Measurements from ENCODE around the gene FCHO1.

DNA sequence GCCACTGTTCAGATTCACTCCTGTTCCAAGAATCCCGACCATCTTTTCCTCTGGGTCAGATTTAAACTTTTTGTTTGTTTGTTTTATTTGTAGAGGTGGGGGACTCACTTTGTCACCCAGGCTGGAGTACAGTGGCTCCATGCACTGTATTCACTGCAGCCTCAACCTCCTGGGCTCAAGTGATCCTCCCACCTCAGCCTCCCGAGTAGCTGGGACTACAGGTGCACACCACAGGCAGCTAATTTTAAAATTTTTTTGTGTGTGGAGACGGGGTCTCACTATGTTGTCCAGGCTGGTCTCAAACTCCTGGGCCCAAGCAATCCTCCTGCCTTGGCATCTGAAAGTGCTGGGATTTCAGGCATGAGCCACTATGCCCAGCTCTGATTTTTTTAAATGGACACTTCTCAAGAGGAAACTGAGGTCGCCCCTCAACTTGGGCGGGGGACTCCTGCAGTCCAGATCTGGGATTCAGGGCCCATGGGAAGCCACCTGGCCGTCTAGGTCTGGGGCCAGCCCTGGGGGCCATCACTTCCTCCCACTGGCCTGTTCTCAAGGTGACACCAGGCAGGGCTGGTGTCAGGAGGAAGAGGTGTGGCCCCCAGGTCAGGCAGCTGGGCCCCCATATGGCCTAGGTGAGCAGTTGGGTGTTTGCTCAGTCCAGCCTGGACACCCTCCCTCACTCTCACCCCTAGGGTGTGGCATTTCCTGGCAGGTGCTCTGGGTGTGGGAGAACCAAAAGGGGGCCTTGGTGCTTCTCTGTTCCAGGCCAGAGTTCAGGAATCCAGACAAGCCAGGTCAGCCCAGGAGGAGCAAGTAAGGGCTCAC is 44.9 kb downstream of the FCHO1 start:
- TF ChIP-seq, protein P1, sequence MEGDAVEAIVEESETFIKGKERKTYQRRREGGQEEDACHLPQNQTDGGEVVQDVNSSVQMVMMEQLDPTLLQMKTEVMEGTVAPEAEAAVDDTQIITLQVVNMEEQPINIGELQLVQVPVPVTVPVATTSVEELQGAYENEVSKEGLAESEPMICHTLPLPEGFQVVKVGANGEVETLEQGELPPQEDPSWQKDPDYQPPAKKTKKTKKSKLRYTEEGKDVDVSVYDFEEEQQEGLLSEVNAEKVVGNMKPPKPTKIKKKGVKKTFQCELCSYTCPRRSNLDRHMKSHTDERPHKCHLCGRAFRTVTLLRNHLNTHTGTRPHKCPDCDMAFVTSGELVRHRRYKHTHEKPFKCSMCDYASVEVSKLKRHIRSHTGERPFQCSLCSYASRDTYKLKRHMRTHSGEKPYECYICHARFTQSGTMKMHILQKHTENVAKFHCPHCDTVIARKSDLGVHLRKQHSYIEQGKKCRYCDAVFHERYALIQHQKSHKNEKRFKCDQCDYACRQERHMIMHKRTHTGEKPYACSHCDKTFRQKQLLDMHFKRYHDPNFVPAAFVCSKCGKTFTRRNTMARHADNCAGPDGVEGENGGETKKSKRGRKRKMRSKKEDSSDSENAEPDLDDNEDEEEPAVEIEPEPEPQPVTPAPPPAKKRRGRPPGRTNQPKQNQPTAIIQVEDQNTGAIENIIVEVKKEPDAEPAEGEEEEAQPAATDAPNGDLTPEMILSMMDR (IDR thresholded peaks at IDR 0.05): no peak
- TF ChIP-seq POLR2A (IDR thresholded peaks at IDR 0.05) (peak; percentile 86), EP300 (IDR thresholded peaks at IDR 0.05; ENCODE audit: low read depth) (peak; percentile 97), POLR2AphosphoS5 (IDR thresholded peaks at IDR 0.05) (peak; percentile 83 to 96 (median 85))

Data from transverse colon (tissue), 4 donors.